Measurements from ENCODE around the gene CLCN1.

The CLCN1 gene

GRCh38 chr7:143331179-143331801, 15.4 kb downstream of the CLCN1 start:
- DNase-seq (ENCODE audit: low read depth in 2 of 2) = no peak

GRCh38 chr7:143334244-143334643, 18.3 kb downstream of the CLCN1 start:
- no peak for DNase-seq (ENCODE audit: low read depth in 2 of 2)

- DNase-seq (ENCODE audit: low read depth in 2 of 2) = no peak
These were observed 21.3 kb downstream of the CLCN1 start for GRCh38 chr7:143337216-143337615.

- DNase-seq (ENCODE audit: low read depth in 2 of 2) = no peak
These were observed 25.9 kb downstream of the CLCN1 start for GRCh38 chr7:143341842-143342241.

- no peak for DNase-seq (ENCODE audit: low read depth in 2 of 2)
These were observed 27.7 kb downstream of the CLCN1 start for GRCh38 chr7:143343596-143343995.

DNA sequence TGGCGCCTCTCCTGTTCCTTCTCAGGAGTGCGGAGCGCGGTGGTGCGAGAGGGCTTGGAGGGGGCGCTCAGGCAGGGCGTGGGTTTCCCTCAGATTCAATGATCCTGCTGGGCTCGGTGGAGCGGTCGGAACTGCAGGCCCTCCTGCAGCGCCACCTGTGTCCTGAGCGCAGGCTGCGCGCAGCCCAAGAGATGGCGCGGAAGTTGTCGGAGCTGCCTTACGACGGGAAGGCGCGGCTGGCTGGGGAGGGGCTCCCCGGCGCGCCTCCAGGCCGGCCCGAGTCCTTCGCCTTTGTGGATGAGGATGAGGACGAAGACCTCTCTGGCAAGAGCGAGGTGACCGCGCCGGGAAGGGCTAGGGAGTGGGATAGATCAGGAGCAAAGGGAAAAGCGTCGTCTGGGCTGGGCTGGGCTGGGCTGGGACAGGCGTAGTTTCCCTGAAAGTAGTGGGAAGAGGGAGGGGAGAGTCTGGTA, 29.6 kb downstream of the CLCN1 start:
- peak; percentile 45 to 55 for DNase-seq (ENCODE audit: low read depth in 2 of 2)

GRCh38 chr7:143346018-143346417, 30.1 kb downstream of the CLCN1 start:
- no peak for DNase-seq (ENCODE audit: low read depth in 2 of 2)

GRCh38 chr7:143347950-143348349, 32.0 kb downstream of the CLCN1 start:
- DNase-seq (ENCODE audit: low read depth in 2 of 2) = no peak

GRCh38 chr7:143351060-143351459, 35.1 kb downstream of the CLCN1 start:
- DNase-seq (ENCODE audit: low read depth in 2 of 2) = no peak

DNA sequence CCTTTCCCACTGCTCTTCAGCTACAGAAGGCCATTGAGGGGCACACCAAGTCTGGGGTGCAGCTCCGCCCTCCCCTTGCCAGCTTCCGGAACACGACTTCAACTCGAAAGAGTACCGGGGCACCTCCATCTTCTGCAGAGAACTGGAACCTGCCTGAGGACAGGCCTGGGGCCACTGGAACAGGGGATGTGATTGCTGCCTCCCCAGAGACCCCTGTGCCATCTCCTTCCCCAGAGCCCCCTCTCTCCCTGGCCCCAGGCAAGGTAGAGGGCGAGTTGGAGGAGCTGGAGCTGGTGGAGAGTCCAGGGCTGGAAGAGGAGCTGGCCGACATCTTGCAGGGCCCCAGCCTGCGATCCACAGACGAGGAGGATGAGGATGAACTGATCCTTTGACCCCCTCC, 35.7 kb downstream of the CLCN1 start:
- DNase-seq (ENCODE audit: low read depth in 2 of 2) = no peak

DNA sequence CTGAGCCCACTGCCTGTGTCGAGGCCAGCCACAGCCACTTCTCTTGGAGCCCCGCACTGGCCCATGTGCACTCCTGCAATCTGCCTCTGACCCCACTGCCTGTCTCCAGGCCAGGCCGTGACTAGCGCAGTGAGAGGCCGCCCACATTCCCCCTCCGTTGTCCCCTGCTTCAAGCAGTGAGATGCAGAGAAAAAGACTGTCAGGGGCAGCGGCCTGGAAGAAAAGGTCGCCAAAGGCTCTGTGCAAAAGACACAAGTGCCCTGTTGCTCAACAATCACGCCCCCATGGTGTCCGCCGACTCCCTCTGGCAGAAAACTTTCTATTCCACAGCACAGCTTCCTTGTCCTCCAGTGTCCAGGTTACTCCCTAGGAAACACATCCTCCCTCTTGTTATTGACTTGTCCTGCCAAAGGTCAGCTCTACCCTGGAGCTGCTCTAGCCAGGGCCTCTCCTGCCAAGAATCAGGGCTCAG, 36.7 kb downstream of the CLCN1 start:
- no peak for DNase-seq (ENCODE audit: low read depth in 2 of 2)

DNA sequence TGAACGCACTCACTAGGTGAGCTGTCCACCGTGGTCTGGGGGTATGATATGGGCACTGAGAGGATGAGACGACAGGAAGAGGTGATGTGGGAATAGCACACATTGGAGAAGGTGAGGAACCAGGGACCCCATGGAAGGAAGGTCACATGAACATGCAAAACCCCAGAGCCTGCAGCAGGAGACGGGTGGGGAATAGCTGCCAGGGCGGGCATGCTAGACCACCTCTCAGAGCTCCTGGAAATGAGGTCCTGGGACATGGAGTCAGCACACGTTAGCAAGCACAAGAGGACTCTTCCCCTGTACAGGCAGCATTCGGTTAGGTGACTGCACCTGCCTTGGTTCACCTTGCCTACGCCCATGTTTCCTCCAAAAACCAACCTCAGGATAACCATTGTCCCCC, 38.5 kb downstream of the CLCN1 start:
- no peak for DNase-seq (ENCODE audit: low read depth in 2 of 2)

- DNase-seq (ENCODE audit: low read depth in 2 of 2) = no peak
These were observed 39.1 kb downstream of the CLCN1 start for GRCh38 chr7:143354965-143355364.

DNA sequence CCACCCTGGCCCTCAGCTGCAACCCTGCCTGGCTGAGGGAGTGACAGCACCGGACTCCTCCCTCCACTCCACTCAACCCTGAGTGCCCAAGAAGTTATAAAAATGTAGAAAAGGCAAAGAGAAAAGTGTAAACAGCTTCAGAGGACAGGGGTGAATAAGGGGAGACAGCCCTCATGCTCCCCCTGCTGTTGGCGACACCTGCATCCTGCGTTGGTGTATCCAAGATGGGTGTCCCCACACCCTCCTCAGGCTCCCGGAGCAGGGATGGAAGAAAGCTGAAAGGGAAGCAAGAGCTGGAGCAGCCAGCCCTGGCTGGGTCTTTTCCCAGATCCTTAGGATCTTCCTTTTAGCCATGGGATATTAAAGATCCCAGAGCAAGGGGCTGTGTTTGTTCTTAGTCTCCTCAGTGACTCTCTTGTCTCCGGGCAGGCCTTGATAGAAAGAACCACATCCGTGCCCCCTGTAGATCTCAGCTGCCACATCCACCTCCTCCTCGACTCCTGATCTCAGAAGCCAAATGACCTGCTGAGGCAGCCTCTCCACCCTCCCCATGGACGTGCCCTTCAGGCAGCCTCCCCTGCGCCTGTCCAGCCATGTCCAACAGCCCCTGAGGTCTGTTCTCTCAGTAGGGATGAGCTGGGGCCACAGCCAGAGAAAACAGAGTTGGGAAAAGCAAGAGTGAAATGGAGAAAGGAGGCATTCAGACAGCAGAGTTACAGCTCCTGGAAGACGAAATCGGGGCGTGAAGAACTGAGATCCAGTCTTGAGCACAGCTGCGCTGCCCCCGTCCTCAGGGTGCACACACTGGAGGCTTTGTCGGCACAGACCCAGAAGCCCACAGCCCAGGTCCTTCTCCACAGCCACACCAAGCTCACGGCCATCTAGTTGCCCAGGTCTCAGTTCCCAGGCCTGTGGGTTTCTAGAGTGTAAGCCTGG, 39.8 kb downstream of the CLCN1 start:
- DNase-seq (ENCODE audit: low read depth in 2 of 2) = no peak

DNA sequence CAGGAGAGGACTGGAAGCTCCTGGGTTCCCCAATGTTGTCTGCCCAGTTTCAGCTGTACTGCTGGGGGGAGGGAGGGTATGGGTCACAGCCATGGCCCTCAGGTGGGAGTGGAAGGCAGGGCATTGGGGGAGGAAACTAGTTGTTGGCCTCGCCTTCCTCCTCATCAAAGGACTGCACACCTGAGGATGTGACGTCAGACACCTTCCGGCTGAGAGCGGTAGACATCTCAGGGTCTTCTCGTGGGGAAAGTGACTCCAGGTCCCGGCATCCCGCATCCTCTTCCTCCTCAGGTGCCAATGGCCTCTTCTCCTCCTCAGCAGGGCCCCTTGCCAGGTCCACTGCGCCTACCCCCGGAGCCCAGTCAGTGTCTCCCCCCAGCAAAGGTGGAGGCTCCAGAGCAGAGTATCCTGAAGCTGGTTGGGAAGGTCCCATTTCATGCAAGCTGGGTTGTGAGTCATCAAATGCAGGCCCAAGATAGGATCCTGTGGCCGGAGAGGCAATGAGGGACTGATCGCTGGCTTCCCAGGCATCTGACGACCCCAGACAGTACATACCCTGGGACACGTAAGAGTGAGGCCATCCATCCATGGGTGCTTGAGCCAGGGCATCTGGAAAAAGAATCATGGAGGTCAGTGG, 40.6 kb downstream of the CLCN1 start:
- no peak for DNase-seq (ENCODE audit: low read depth in 2 of 2)

DNA sequence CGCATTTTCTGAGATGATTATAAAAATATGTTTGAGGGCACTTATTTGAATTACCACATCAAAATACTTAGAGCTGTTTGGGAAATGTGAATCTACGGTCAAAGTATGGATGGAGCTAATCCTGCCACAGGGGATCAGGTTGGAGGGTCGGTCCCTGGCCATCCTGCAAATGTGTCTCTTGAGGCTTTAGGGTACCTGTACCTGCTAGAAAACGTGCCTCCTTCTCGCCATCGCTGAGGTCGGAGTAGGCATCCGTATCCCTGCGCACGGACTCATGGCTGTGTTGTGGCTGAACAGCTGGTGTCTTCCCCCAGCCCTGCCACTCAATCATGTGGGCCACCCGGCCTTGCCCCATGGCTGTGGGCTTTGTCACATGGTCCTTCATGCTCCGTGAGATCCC, 42.7 kb downstream of the CLCN1 start:
- DNase-seq (ENCODE audit: low read depth in 2 of 2) = no peak

GRCh38 chr7:143359771-143360353, 44.0 kb downstream of the CLCN1 start:
- DNase-seq (ENCODE audit: low read depth in 2 of 2) = no peak

- no peak for DNase-seq (ENCODE audit: low read depth in 2 of 2)
These were observed 45.1 kb downstream of the CLCN1 start for GRCh38 chr7:143360788-143361551.

DNA sequence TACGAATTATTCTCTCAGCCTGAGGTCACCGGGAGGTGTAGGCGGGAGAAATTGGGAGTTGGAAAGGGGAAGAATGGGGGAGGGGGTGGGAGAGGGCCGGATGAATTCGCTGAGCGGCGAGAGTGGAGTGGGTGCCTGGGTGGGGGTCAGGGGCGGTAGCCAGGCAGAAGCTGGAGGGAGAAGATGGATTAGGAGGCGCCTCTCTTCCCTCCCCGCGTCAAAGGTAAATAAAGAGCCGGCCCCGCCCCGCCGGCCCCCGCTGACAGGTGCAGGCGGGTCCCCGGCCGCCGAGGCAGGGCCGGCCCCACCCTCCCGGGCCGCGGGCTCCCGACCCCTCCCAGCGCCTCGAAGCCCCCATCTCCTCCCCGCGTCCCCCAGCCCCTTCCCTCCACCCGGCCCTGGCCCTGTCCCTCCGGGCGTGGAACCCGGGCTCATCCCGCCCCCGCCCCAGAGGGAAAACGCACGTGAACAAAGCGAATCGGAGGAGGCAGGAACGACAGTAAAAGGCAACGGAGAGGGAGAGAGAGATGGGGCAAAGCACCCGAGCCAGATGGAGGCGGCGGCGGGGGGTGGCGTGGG, 45.7 kb downstream of the CLCN1 start:
- DNase-seq (ENCODE audit: low read depth in 2 of 2) = no peak

DNA sequence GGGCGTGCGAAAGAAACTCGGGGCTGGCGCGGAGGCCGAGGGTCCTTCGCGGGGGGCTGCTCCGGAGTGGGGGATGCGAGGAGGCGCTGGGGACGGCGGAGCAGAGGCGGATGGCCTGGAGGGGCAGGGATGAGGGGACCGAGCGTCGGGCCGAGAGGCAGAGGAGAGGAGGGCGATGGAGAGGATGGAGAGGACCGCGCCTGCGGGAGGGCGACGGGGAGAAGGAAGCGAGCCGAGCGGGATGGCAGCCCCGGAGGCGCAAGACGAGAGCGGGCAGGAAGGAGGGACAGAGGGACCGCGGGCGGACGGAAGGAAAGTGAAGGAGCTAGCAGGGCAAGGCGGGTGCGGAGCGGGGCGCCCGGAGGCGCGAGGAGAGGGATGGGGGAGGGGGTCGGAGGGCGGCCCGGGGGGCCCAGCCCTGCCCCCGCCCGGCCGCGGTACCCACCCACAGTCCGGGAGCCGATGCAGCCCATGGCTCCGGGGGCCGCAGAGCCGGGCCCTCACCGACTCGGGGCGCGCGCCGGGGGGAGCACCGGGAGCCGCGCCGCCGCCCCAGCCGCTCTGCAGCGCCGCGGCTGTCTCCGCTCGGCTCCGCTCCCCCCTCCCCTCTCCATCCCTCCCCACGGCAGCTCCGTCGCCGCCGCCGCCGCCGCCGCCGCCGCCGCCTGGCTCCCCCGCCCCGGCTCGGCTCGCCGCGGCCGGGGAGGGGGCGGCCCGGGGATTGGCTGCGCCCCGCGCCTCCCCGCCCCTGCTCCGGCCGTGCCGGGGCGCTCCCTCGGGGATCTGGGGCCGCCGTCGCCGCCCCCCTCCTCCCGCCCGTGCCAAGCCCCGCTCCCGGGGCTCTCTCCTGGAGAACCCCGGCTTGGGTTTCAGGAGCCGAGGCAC, 46.5 kb downstream of the CLCN1 start, which contains the start of gene FAM131B:
FAM131B (minus strand) TSS at position 583 of the 885 bp plus-strand sequence; CDS start at position 473, 110 bp downstream.
- no peak for DNase-seq (ENCODE audit: low read depth in 2 of 2)
